Skeletal muscle cell (primary cell): Measurements from ENCODE around the gene METRNL.

Experiments used
- DNase-seq: peaks from one replicate; pipeline ENCODE4 v3.0.0-alpha.2; 2010; ENCODE audit warnings: low read depth
- H3K4me3 ChIP-seq: 2 replicates; pipeline ENCODE4 v1.5.1; 2011; ENCODE audit warnings: low read depth, mild to moderate bottlenecking, control low read depth, low read length, moderate library complexity

METRNL gene

GRCh38 chr17:83099570-83100181 lies 20.3 kb downstream of the METRNL start:
- H3K4me3 ChIP-seq, result no peak overlapping the region
- no peak for DNase-seq

- no peak overlapping the region for H3K4me3 ChIP-seq
- no peak for DNase-seq
Observed at GRCh38 chr17:83100220-83100852, 20.9 kb downstream of the METRNL start.

- no peak for DNase-seq
- H3K4me3 ChIP-seq, result no peak overlapping the region
Observed at GRCh38 chr17:83100853-83101391, 21.5 kb downstream of the METRNL start.

GRCh38 chr17:83101805-83102480 lies 22.5 kb downstream of the METRNL start:
- DNase-seq, result no peak
- H3K4me3 ChIP-seq, result no peak overlapping the region

GRCh38 chr17:83103200-83103942 lies 24.0 kb downstream of the METRNL start:
- DNase-seq, result peak; percentile 19
- no peak overlapping the region for H3K4me3 ChIP-seq

GRCh38 chr17:83103943-83104311 lies 24.5 kb downstream of the METRNL start:
- no peak overlapping the region for H3K4me3 ChIP-seq

GRCh38 chr17:83104577-83105505 lies 25.4 kb downstream of the METRNL start:
- no peak for DNase-seq
- no peak overlapping the region for H3K4me3 ChIP-seq

More at GRCh38 chr17:83103943-83104311, 24.5 kb downstream of the METRNL start:
- no peak for DNase-seq

- no peak for DNase-seq
- no peak overlapping the region for H3K4me3 ChIP-seq
Observed at GRCh38 chr17:83105512-83105911, 26.1 kb downstream of the METRNL start.

- no peak for DNase-seq
Observed at GRCh38 chr17:83106056-83106588, 26.7 kb downstream of the METRNL start.

GRCh38 chr17:83106913-83107655 lies 27.7 kb downstream of the METRNL start:
- H3K4me3 ChIP-seq, result no peak overlapping the region
- peak; percentile 20 for DNase-seq

More at GRCh38 chr17:83106056-83106588, 26.7 kb downstream of the METRNL start:
- H3K4me3 ChIP-seq, result no peak overlapping the region

- no peak for DNase-seq
- no peak overlapping the region for H3K4me3 ChIP-seq
Observed at GRCh38 chr17:83107656-83108048, 28.2 kb downstream of the METRNL start.

GRCh38 chr17:83108709-83109108 lies 29.3 kb downstream of the METRNL start:
- DNase-seq, result no peak
- no peak overlapping the region for H3K4me3 ChIP-seq

GRCh38 chr17:83109386-83109785 lies 30.0 kb downstream of the METRNL start:
- H3K4me3 ChIP-seq, result no peak overlapping the region
- DNase-seq, result no peak

- DNase-seq, result peak; percentile 83
- H3K4me3 ChIP-seq, result peak overlapping the region; percentile 0
Observed at GRCh38 chr17:83109793-83110645, 30.6 kb downstream of the METRNL start.

GRCh38 chr17:83110735-83111134 lies 31.3 kb downstream of the METRNL start:
- no peak overlapping the region for H3K4me3 ChIP-seq
- DNase-seq, result no peak

- H3K4me3 ChIP-seq, result no peak overlapping the region
- no peak for DNase-seq
Observed at GRCh38 chr17:83111516-83112282, 32.3 kb downstream of the METRNL start.
